OCI-LY1 (cell line): ENCODE data around the gene CERS6.

Experiments
- EZH2 ChIP-seq: fragments of 200-600 bp; sonication (generic), shearing (Covaris generic); IDR thresholded peaks from 2 replicates; pipeline ENCODE4 v1.8.0; 2017; ENCODE audit warnings: borderline replicate concordance, mixed run types, mild to moderate bottlenecking, antibody characterized with exemption, low read length, moderate library complexity, mixed read lengths
- TF ChIP-seq, protein P1 (sequence below): fragments of 200-600 bp; sonication (generic), shearing (Covaris generic); IDR thresholded peaks from 2 replicates; pipeline ENCODE4 v1.5.1; 2017; ENCODE audit warnings: mild to moderate bottlenecking, antibody characterized with exemption, low read length, moderate library complexity, mixed read lengths

DNA sequence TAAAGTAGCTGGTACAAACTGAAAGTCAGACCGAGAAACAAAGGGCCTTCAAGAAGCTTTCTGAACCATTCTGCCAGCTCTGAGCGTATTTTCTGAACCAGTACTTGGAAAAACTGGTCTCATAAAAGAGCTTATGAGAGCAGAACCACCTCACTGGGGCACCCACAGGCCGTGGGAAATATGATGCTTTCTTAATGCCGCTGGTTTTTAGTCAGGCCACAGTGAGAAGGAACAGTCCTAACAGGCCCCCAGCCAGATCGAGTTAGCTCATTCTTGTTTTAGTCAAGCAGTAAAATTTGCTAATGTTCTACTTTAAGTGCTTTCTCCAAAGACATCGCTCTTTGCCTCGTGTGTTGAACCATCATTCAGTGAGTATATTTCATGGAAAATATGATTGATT lies 333.7 kb downstream of the CERS6 start:
- TF ChIP-seq, protein P1, sequence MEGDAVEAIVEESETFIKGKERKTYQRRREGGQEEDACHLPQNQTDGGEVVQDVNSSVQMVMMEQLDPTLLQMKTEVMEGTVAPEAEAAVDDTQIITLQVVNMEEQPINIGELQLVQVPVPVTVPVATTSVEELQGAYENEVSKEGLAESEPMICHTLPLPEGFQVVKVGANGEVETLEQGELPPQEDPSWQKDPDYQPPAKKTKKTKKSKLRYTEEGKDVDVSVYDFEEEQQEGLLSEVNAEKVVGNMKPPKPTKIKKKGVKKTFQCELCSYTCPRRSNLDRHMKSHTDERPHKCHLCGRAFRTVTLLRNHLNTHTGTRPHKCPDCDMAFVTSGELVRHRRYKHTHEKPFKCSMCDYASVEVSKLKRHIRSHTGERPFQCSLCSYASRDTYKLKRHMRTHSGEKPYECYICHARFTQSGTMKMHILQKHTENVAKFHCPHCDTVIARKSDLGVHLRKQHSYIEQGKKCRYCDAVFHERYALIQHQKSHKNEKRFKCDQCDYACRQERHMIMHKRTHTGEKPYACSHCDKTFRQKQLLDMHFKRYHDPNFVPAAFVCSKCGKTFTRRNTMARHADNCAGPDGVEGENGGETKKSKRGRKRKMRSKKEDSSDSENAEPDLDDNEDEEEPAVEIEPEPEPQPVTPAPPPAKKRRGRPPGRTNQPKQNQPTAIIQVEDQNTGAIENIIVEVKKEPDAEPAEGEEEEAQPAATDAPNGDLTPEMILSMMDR: no peak
- no peak for TF ChIP-seq EZH2
